Chondrocyte (in vitro differentiated cells): ENCODE results near the gene ASPRV1. TPM values are rescaled to one million over a fixed set of nuclear protein-coding genes. Genes with fewer than 3 reads are reported as not detected.

ENCODE experiments used
- DNase-seq: peaks from one replicate; pipeline ENCODE4 v3.0.0; 2021; ENCODE audit warnings: mixed read lengths, low spot score
- H3K27ac Mint-ChIP-seq: one replicate; pipeline ENCODE4 v1.8.0; 2021; ENCODE audit warnings: mild to moderate bottlenecking, moderate library complexity, mixed read lengths; ENCODE audit not compliant: unreplicated experiment
- H3K27me3 Mint-ChIP-seq: 2 replicates; pipeline ENCODE4 v1.8.0; 2021; ENCODE audit warnings: low read depth, mixed read lengths
- H3K36me3 Mint-ChIP-seq: 2 replicates; pipeline ENCODE4 v1.8.0; 2021; ENCODE audit warnings: low read depth, mixed read lengths
- H3K4me1 Mint-ChIP-seq: 2 replicates; pipeline ENCODE4 v1.8.0; 2021; ENCODE audit warnings: low read depth, mild to moderate bottlenecking, mixed read lengths
- H3K4me3 Mint-ChIP-seq: one replicate; pipeline ENCODE4 v1.8.0; 2021; ENCODE audit warnings: mild to moderate bottlenecking, moderate library complexity, mixed read lengths; ENCODE audit not compliant: unreplicated experiment
- H3K9me3 Mint-ChIP-seq: 2 replicates; pipeline ENCODE4 v1.8.0; 2021; ENCODE audit warnings: low read depth, mixed read lengths
- total RNA-seq: library from RNA; stranded (reverse); gene quantifications from 3 replicates; pipeline ENCODE4 v1.2.1, GENCODE V29; 2021
- TF ChIP-seq, protein P1 (sequence below): fragments of 200-600 bp; sonication (generic); IDR thresholded peaks from 2 replicates; pipeline ENCODE4 v1.5.0; 2021; ENCODE audit warnings: antibody characterized with exemption, mild to moderate bottlenecking, moderate library complexity

ASPRV1 gene
- total RNA-seq, 1 donor from 2014 or later, result 0.35 TPM

DNA sequence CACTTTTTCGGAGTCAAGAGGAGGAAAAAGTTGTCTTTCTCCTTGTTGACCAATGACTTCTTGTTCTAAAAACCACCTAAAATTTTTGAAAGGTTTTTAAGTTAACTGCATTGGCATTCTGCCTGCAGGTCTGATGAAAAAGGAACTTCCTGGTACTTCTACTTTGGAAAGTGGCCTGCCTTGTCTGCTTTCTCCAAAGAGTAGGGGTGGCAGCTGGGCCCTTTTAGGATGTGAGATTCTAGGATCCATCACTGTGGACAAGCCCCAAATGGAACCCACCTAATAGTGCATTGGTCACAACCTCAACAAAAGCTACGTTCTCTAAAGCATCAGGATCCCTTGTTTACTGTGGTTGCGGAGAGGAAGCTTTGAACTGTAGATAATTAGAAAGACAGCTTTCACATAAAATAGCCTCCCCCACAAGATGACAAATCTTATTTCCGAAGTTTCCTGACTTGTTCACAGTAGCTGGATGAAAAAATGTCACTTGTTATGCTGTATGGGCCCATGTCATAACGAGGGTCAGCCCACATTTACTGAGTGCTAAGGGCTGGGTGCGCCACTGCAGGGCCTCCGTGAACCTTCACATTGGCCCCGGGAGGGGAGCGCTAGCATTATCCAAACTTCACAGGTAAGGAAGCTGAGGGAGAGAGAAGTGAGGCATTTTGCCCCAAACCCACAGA is 17.4 kb downstream of the ASPRV1 start:
- H3K27me3 Mint-ChIP-seq, result no peaks in the 10 kb centered on the region
- no peak for DNase-seq

DNA sequence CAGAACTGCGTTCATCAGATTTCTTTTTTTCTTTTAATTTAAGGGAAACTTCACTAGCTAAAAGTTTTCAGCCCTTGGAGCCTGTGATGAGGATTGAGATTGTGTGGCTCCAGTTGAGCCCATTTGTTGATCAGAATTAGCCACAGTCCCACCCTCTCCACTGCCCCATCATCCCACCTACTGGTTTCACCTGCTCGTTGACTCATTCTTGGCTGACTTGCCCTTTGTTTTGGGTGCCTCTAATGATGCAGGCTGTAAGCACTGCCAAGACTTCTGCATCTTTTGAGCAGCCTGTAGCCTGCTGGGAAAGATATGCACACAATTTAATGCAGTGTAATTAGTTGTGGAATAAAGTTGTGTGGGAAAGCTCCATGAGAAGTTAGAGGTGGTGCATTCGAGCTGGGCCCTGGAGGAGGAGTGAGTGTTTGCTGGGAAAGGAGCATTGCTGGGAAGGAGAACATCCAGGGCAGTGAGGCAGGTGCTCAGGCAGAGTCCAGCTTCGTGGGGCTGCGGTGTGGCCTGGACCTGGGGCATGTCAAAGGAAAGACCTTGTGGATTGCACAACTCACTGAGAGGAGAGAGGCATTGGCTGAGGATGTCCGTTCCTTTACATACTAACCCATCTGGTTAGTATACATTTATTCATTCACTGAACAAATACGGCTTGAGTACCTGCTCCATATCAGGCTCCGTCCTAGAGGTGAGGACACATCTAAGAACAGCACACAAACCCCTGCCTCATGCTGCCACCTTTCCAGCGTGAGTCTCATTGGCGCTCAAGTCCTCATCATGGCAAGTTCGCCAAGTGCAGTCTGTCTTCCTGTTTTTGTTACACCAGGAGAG is 18.2 kb downstream of the ASPRV1 start:
- Mint-ChIP-seq H3K27me3 (no peaks in the 10 kb centered on the region), H3K27ac (no peak overlapping the region), H3K36me3 (peaks cover 24% of the 10 kb centered on the region), H3K4me3 (no peak overlapping the region), H3K9me3 (no peaks in the 10 kb centered on the region), H3K4me1 (peaks cover 21% of the 10 kb centered on the region)
- no peak for DNase-seq
- TF ChIP-seq, protein P1, sequence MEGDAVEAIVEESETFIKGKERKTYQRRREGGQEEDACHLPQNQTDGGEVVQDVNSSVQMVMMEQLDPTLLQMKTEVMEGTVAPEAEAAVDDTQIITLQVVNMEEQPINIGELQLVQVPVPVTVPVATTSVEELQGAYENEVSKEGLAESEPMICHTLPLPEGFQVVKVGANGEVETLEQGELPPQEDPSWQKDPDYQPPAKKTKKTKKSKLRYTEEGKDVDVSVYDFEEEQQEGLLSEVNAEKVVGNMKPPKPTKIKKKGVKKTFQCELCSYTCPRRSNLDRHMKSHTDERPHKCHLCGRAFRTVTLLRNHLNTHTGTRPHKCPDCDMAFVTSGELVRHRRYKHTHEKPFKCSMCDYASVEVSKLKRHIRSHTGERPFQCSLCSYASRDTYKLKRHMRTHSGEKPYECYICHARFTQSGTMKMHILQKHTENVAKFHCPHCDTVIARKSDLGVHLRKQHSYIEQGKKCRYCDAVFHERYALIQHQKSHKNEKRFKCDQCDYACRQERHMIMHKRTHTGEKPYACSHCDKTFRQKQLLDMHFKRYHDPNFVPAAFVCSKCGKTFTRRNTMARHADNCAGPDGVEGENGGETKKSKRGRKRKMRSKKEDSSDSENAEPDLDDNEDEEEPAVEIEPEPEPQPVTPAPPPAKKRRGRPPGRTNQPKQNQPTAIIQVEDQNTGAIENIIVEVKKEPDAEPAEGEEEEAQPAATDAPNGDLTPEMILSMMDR, result no peak

More for the DNA sequence above, 17.4 kb downstream of the ASPRV1 start:
- no peaks in the 10 kb centered on the region for H3K9me3 Mint-ChIP-seq
- H3K27ac Mint-ChIP-seq, result no peak overlapping the region
- H3K36me3 Mint-ChIP-seq, result peaks cover 17% of the 10 kb centered on the region
- no peak overlapping the region for H3K4me3 Mint-ChIP-seq
- H3K4me1 Mint-ChIP-seq, result peaks cover 21% of the 10 kb centered on the region
- TF ChIP-seq, protein P1, result no peak

GRCh38 chr2:69940691-69941090 is 20.7 kb downstream of the ASPRV1 start:
- Mint-ChIP-seq H3K27me3 (no peaks in the 10 kb centered on the region), H3K27ac (no peak overlapping the region)

GRCh38 chr2:69939722-69940121 is 21.7 kb downstream of the ASPRV1 start:
- DNase-seq, result no peak
- TF ChIP-seq, protein P1, result no peak
- no peak overlapping the region for H3K27ac Mint-ChIP-seq
- H3K9me3 Mint-ChIP-seq, result no peaks in the 10 kb centered on the region
- no peak overlapping the region for H3K4me3 Mint-ChIP-seq
- peaks cover 45% of the 10 kb centered on the region for H3K36me3 Mint-ChIP-seq
- no peaks in the 10 kb centered on the region for H3K27me3 Mint-ChIP-seq
- peaks cover 14% of the 10 kb centered on the region for H3K4me1 Mint-ChIP-seq

More at GRCh38 chr2:69940691-69941090, 20.7 kb downstream of the ASPRV1 start:
- Mint-ChIP-seq H3K36me3 (peaks cover 44% of the 10 kb centered on the region), H3K9me3 (no peaks in the 10 kb centered on the region), H3K4me1 (peaks cover 19% of the 10 kb centered on the region), H3K4me3 (no peak overlapping the region)
- TF ChIP-seq, protein P1, result no peak
- DNase-seq, result no peak

- Mint-ChIP-seq H3K36me3 (peaks cover 40% of the 10 kb centered on the region), H3K27ac (no peak overlapping the region), H3K27me3 (no peaks in the 10 kb centered on the region), H3K9me3 (no peaks in the 10 kb centered on the region), H3K4me3 (no peak overlapping the region), H3K4me1 (peaks cover 29% of the 10 kb centered on the region)
- no peak for DNase-seq
- TF ChIP-seq, protein P1, result no peak
These were observed 23.5 kb downstream of the ASPRV1 start for GRCh38 chr2:69937968-69938367.
